HEK293T (cell line): Measurements from ENCODE around the gene CDH12.

Source experiments
- CTCF ChIA-PET: fragments of 350-600 bp; formaldehyde crosslinking; extraction: SDS; loops from one replicate; lab custom pipeline; 2021; ENCODE audit warnings: antibody characterized with exemption, inconsistent platforms; lab: Yijun Ruan, JAX
- POLR2A ChIA-PET: fragments of 350-600 bp; formaldehyde crosslinking; extraction: SDS; loops from one replicate; lab custom pipeline; 2020; ENCODE audit warnings: antibody characterized with exemption, inconsistent platforms; lab: Yijun Ruan, JAX
- DNase-seq: peaks from one replicate; pipeline ENCODE4 v3.0.0; 2012; ENCODE audit warnings: mixed read lengths; ENCODE audit errors: extremely low spot score
- ARNT ChIP-seq: fragments of 450-650 bp; IDR thresholded peaks from 2 replicates; pipeline ENCODE4 v1.6.1; 2017; ENCODE audit warnings: mild to moderate bottlenecking
- BHLHE40 ChIP-seq: fragments of 450-650 bp; IDR thresholded peaks from 2 replicates; pipeline ENCODE4 v1.6.1; 2016; ENCODE audit warnings: mild to moderate bottlenecking, moderate library complexity, borderline replicate concordance
- CTBP1 ChIP-seq: fragments of 450-650 bp; IDR thresholded peaks from 2 replicates; pipeline ENCODE4 v1.6.1; 2016; ENCODE audit warnings: borderline replicate concordance
- ELF4 ChIP-seq: fragments of 450-650 bp; IDR thresholded peaks from 2 replicates; pipeline ENCODE4 v1.6.1; 2017; ENCODE audit warnings: antibody characterized with exemption
- FOXA1 ChIP-seq: fragments of 450-650 bp; IDR thresholded peaks from 2 replicates; pipeline ENCODE4 v1.6.1; 2016; ENCODE audit warnings: mild to moderate bottlenecking
- FOXK2 ChIP-seq: fragments of 450-650 bp; IDR thresholded peaks from 2 replicates; pipeline ENCODE4 v1.6.1; 2016; ENCODE audit warnings: mild to moderate bottlenecking
- FOXM1 ChIP-seq: fragments of 450-650 bp; IDR thresholded peaks from 2 replicates; pipeline ENCODE4 v1.6.1; 2017; ENCODE audit warnings: mild to moderate bottlenecking, borderline replicate concordance
- HDGF ChIP-seq: fragments of 450-650 bp; IDR thresholded peaks from 2 replicates; pipeline ENCODE4 v1.6.1; 2017; ENCODE audit warnings: antibody characterized with exemption, borderline replicate concordance
- L3MBTL2 ChIP-seq: fragments of 450-650 bp; conservative IDR thresholded peaks from 2 replicates; pipeline ENCODE4 v1.6.1; 2016; ENCODE audit warnings: mild to moderate bottlenecking
- LEF1 ChIP-seq: fragments of 450-650 bp; IDR thresholded peaks from 2 replicates; pipeline ENCODE4 v1.6.1; 2017; ENCODE audit warnings: mild to moderate bottlenecking, borderline replicate concordance
- NFRKB ChIP-seq: fragments of 450-650 bp; IDR thresholded peaks from 2 replicates; pipeline ENCODE4 v1.6.1; 2016; ENCODE audit warnings: mild to moderate bottlenecking, moderate library complexity
- SP1 ChIP-seq: fragments of 450-650 bp; IDR thresholded peaks from 2 replicates; pipeline ENCODE4 v1.6.1; 2017
- SUZ12 ChIP-seq: fragments of 450-650 bp; IDR thresholded peaks from 2 replicates; pipeline ENCODE4 v1.6.1; 2016; ENCODE audit warnings: mild to moderate bottlenecking
- TARDBP ChIP-seq: fragments of 450-650 bp; IDR thresholded peaks from 2 replicates; pipeline ENCODE4 v1.6.1; 2016
- ZNF384 ChIP-seq: fragments of 450-650 bp; IDR thresholded peaks from 2 replicates; pipeline ENCODE4 v1.6.1; 2016
- TF ChIP-seq, protein P1 (sequence below): fragments of 450-650 bp; IDR thresholded peaks from 2 replicates; pipeline ENCODE4 v1.6.1; 2016

Gene CDH12

DNA sequence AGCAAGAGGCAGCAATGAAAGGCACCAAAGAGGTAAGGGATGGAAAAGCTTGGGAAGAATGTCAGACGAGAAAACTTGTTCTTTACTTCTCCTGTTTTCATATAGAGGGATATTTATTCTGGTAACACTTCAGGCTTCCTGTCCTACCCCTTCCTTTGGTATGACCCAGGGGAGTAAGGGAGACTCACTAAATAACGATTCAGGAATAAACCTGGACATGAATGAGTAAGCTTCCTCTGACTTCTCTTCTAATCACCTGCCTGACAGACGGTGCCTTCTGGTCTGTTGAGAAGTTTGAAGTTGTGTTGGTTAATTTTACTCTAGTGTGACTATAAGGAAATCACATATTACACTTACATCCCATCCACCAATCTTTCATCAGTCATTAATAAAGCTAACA, 461.2 kb downstream of the CDH12 start:
- ChIA-PET CTCF (no interaction called here), POLR2A (no interaction called here)
- no peak for DNase-seq
- TF ChIP-seq, protein P1, sequence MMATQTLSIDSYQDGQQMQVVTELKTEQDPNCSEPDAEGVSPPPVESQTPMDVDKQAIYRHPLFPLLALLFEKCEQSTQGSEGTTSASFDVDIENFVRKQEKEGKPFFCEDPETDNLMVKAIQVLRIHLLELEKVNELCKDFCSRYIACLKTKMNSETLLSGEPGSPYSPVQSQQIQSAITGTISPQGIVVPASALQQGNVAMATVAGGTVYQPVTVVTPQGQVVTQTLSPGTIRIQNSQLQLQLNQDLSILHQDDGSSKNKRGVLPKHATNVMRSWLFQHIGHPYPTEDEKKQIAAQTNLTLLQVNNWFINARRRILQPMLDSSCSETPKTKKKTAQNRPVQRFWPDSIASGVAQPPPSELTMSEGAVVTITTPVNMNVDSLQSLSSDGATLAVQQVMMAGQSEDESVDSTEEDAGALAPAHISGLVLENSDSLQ, result no peak
- TF ChIP-seq CTBP1, result no peak
- no peak for TF ChIP-seq L3MBTL2

DNA sequence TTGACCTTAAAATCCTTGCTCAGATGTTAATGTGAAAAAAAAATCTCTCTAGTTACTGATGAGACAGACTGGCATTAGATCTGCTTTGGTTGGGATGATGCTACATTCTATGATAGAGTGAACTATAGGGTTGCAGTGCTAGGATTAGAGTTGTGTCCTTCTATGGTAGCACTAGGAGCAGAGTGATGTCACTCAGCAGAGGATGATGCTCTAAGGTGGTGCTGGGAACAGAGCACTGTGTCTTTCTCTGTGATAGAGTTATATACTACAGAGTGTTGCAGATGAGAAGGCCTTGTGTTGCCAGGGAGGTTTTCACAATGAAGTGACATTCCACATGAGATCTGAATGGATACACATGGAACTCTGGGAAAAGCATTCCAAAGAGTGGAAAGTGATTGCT, 462.3 kb downstream of the CDH12 start:
- ChIA-PET POLR2A (no interaction called here), CTCF (no interaction called here)
- TF ChIP-seq ARNT (no peak), BHLHE40 (no peak), FOXM1 (no peak), SP1 (no peak), FOXA1 (no peak), CTBP1 (no peak), NFRKB (no peak), SUZ12 (no peak), LEF1 (no peak), ZNF384 (no peak), ELF4 (no peak), L3MBTL2 (no peak), HDGF (no peak), TARDBP (no peak), FOXK2 (no peak)
- TF ChIP-seq, protein P1, result no peak
- no peak for DNase-seq

DNA sequence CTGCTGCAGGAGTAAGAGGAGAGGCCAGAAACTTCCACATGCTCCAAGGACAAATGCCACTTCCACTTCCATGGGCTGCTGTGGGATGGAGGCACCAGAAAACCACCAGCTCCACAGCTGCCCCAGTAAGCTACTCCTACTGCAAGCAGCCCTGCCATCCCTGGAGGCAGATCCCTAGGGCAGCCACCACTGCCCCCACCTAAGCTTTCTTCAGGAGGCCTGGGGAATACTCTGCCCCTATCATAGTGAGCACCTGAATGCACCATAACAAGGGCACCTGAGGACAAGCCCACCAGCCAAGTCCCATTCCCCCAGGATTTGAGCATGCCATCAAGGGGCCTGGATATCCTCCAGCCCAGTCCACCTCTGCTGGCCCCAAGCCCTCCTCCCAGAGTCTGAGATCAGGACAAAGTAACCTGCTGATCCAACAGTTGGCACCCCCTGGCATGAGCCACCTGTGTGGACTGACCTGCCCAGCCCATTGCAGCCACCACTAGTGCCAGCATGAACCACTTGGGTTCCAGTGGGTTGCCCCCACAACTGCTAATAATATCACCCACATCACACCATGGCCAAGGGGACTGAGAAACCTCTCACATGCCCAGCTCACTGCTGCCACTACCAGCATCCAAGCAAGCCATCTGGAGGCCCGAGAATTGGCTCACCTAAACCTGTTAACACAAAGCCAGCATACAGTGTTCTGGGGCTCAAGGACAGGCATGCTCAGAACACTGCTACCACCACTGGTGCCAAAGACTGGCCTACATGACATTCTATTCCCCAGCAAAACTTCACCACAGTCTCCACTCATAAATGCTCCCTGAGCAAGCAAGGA, 480.1 kb downstream of the CDH12 start:
- TF ChIP-seq LEF1 (no peak), HDGF (no peak), ELF4 (no peak), FOXA1 (no peak), L3MBTL2 (no peak), TARDBP (no peak), CTBP1 (no peak), NFRKB (no peak)
- TF ChIP-seq, protein P1, result no peak
- no peak for DNase-seq
- ChIA-PET POLR2A (no interaction called here), CTCF (no interaction called here)

DNA sequence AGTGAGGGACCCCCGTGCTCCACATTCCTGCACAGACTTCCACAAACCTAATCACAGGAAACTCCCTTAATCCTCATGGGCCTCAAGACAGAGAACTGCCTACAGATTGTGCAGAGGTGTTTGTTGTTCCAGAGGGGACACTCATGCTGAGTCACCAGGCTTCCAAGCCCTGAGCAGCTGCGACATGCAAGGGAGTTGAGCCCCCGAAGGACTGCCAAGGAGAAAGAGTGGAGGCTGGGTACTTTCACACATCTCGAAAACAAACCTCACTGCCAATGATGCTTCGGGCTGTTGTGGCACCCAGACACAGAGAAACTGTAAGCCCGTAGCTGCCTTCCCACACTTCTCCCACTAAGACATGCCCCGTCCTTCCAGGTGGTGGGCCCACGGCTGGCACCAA, 480.8 kb downstream of the CDH12 start:
- POLR2A ChIA-PET, result no interaction called here
- CTCF ChIA-PET, result no interaction called here
- DNase-seq, result no peak
- TF ChIP-seq, protein P1, result no peak
- no peak for TF ChIP-seq CTBP1
- TF ChIP-seq ZNF384, result no peak
- no peak for TF ChIP-seq TARDBP
- no peak for TF ChIP-seq LEF1
- TF ChIP-seq FOXM1, result no peak
- TF ChIP-seq BHLHE40, result no peak
- no peak for TF ChIP-seq SUZ12
- TF ChIP-seq SP1, result no peak
- no peak for TF ChIP-seq FOXA1
- TF ChIP-seq FOXK2, result no peak
- no peak for TF ChIP-seq ELF4
- no peak for TF ChIP-seq L3MBTL2
- TF ChIP-seq NFRKB, result no peak
- TF ChIP-seq HDGF, result no peak

DNA sequence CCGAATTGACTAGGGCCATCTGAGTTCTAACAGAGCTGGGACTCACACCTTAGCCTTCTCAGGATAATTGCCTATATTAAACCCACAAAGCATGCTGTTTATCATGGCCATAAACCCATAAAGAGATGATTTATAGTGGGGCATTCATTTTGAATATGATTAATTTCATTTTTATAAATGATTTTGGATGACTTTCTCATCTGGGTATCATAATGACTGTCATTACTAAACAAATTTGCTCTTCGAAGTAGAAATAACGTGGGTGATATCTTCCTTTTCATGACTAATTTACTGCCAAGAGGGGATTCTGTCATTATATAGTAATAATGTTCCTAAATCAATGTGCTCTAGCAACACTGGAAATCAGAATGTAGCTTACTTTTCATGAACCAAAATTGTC, 498.2 kb downstream of the CDH12 start:
- CTCF ChIA-PET, result no interaction called here
- POLR2A ChIA-PET, result no interaction called here
- TF ChIP-seq FOXK2, result no peak
- TF ChIP-seq ELF4, result no peak
- TF ChIP-seq ZNF384, result no peak
- no peak for TF ChIP-seq SP1
- no peak for TF ChIP-seq L3MBTL2
- no peak for TF ChIP-seq FOXA1
- TF ChIP-seq HDGF, result no peak
- no peak for TF ChIP-seq LEF1
- no peak for TF ChIP-seq SUZ12
- TF ChIP-seq, protein P1, result no peak
- TF ChIP-seq FOXM1, result no peak
- no peak for DNase-seq
